HepG2 (cell line): ENCODE results near the gene DNAJB11. TPM values are rescaled to one million over a fixed set of nuclear protein-coding genes. Genes with fewer than 3 reads are reported as not detected.

ENCODE experiments used
- BCL6 ChIP-seq: IDR thresholded peaks from 2 replicates; pipeline ENCODE4 v1.6.1; 2016; ENCODE audit warnings: missing genetic modification reagents, missing compliant biosample characterization
- BRCA1 ChIP-seq: sonication (generic); formaldehyde crosslinking; IDR thresholded peaks from 2 replicates; pipeline ENCODE4 v1.4.0; 2020; ENCODE audit warnings: missing genetic modification reagents
- NR2F1 ChIP-seq, 2 experiments: fragments of 450-650 bp in 1 of 2; formaldehyde crosslinking in 1 of 2; IDR thresholded peaks; 2 replicates each; pipeline versions ENCODE4 v1.5.0 to v1.6.1; 2016 to 2020; ENCODE audit warnings: mild to moderate bottlenecking in 1 of 2, missing compliant biosample characterization in 1 of 2, missing genetic modification reagents in 1 of 2, moderate library complexity in 1 of 2
- ONECUT2 ChIP-seq: sonication (generic); formaldehyde crosslinking; IDR thresholded peaks from 2 replicates; pipeline ENCODE4 v1.4.0; 2020; ENCODE audit warnings: missing genetic modification reagents
- POLR2AphosphoS2 ChIP-seq: IDR thresholded peaks from 2 replicates; pipeline ENCODE4 v1.6.1; 2011; ENCODE audit warnings: low read depth, low read length, improper control_type of control experiment
- PRMT3 ChIP-seq: sonication (generic); formaldehyde crosslinking; IDR thresholded peaks from 2 replicates; pipeline ENCODE4 v1.8.1; 2022; ENCODE audit warnings: low read depth, mild to moderate bottlenecking, moderate library complexity, missing genetic modification reagents, borderline replicate concordance
- SNRNP70 ChIP-seq: fragments of 200-400 bp; formaldehyde crosslinking; IDR thresholded peaks from 2 replicates; pipeline ENCODE4 v1.6.1; 2017; ENCODE audit warnings: mild to moderate bottlenecking, low read depth, low read length, moderate library complexity
- TBX2 ChIP-seq: sonication (generic); formaldehyde crosslinking; IDR thresholded peaks from 2 replicates; pipeline ENCODE4 v1.5.0; 2020; ENCODE audit warnings: missing genetic modification reagents, mild to moderate bottlenecking, borderline replicate concordance
- polyA plus RNA-seq, 8 experiments: library from polyadenylated mRNA; depleted of rRNA in 3 of 8; stranded (reverse) in 7 of 8; unstranded in 1 of 8; fragments of >200 nt; fragmentation: Illumina TruSeq in 4 of 8; extraction: Trizol in 4 of 8; gene quantifications; 2 replicates each; pipeline versions ENCODE4 v1.2.1 to v1.2.3, GENCODE V29; 2011 to 2016; ENCODE audit warnings: low read depth in 4 of 8, missing spikeins in 1 of 8, mixed read lengths in 1 of 8; ENCODE audit not compliant: insufficient read depth in 1 of 8
- total RNA-seq, 5 experiments: library from RNA; depleted of rRNA; stranded (reverse); fragments of >200 nt; fragmentation: Illumina TruSeq; extraction: Trizol; gene quantifications; 2 replicates each; pipeline ENCODE4 v1.2.3, GENCODE V29; 2016; ENCODE audit warnings: low read depth in 1 of 5
- TF ChIP-seq, protein P1 (sequence below): sonication (generic); formaldehyde crosslinking; IDR thresholded peaks from 2 replicates; pipeline ENCODE4 v1.5.1; 2020; ENCODE audit warnings: mild to moderate bottlenecking, missing genetic modification reagents, borderline replicate concordance
- TF ChIP-seq, protein P2 (sequence below): sonication (generic); formaldehyde crosslinking; IDR thresholded peaks from 2 replicates; pipeline ENCODE4 v1.4.0; 2020; ENCODE audit warnings: missing genetic modification reagents
- TF ChIP-seq, protein P3 (sequence below): IDR thresholded peaks from 2 replicates; pipeline ENCODE4 v1.6.1; 2012; ENCODE audit warnings: low read depth, low read length, improper control_type of control experiment

DNAJB11 gene
- total and polyA plus RNA-seq, 2 of the 13 experiments (the other 11 are each of a cell fraction or from before 2014, with no cell fraction given): 41.0 to 132 TPM

DNA sequence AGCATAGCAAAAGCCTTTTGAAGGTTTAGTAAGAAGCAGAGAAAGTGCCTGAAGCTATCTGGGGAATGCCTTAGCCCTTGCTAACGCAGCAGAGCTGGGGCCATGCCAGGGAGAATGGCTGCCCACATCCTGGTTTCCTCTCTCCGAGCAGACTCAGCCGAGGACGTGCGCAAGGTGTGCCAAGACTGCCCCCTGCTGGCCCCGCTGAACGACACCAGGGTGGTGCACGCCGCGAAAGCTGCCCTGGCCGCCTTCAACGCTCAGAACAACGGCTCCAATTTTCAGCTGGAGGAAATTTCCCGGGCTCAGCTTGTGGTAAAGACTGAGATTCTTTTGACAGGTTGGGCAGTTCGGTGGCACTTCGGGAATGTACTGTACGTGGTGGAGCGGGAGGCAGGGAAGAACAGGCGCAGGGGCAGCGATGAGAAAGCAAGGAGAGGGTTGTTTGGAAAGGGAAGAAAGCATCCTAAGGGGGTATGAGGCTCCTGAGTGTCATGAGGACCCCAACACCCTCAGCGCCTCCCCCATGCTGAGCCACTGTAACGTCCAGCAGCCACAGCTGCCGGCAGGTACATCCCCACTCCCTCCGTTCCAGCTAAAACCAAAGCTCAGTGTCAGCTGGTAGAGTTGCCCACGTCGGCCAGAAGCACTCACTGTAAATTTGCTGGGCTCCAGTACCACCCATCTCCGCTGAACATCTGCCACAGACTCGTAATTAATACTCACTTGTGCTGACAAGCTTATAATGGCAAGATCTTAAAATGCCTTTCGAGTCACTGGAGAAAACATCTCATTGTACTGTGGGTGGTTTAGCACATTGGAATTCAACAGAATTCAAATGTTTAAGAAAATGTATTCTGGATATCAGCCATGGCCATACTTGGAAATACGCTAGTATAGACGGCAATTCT, 46.8 kb downstream of the DNAJB11 start (continued):
- TF ChIP-seq, protein P1, sequence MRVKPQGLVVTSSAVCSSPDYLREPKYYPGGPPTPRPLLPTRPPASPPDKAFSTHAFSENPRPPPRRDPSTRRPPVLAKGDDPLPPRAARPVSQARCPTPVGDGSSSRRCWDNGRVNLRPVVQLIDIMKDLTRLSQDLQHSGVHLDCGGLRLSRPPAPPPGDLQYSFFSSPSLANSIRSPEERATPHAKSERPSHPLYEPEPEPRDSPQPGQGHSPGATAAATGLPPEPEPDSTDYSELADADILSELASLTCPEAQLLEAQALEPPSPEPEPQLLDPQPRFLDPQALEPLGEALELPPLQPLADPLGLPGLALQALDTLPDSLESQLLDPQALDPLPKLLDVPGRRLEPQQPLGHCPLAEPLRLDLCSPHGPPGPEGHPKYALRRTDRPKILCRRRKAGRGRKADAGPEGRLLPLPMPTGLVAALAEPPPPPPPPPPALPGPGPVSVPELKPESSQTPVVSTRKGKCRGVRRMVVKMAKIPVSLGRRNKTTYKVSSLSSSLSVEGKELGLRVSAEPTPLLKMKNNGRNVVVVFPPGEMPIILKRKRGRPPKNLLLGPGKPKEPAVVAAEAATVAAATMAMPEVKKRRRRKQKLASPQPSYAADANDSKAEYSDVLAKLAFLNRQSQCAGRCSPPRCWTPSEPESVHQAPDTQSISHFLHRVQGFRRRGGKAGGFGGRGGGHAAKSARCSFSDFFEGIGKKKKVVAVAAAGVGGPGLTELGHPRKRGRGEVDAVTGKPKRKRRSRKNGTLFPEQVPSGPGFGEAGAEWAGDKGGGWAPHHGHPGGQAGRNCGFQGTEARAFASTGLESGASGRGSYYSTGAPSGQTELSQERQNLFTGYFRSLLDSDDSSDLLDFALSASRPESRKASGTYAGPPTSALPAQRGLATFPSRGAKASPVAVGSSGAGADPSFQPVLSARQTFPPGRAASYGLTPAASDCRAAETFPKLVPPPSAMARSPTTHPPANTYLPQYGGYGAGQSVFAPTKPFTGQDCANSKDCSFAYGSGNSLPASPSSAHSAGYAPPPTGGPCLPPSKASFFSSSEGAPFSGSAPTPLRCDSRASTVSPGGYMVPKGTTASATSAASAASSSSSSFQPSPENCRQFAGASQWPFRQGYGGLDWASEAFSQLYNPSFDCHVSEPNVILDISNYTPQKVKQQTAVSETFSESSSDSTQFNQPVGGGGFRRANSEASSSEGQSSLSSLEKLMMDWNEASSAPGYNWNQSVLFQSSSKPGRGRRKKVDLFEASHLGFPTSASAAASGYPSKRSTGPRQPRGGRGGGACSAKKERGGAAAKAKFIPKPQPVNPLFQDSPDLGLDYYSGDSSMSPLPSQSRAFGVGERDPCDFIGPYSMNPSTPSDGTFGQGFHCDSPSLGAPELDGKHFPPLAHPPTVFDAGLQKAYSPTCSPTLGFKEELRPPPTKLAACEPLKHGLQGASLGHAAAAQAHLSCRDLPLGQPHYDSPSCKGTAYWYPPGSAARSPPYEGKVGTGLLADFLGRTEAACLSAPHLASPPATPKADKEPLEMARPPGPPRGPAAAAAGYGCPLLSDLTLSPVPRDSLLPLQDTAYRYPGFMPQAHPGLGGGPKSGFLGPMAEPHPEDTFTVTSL (CRISPR knock-in tag): no peak
- no peak for TF ChIP-seq BRCA1
- TF ChIP-seq, protein P2, sequence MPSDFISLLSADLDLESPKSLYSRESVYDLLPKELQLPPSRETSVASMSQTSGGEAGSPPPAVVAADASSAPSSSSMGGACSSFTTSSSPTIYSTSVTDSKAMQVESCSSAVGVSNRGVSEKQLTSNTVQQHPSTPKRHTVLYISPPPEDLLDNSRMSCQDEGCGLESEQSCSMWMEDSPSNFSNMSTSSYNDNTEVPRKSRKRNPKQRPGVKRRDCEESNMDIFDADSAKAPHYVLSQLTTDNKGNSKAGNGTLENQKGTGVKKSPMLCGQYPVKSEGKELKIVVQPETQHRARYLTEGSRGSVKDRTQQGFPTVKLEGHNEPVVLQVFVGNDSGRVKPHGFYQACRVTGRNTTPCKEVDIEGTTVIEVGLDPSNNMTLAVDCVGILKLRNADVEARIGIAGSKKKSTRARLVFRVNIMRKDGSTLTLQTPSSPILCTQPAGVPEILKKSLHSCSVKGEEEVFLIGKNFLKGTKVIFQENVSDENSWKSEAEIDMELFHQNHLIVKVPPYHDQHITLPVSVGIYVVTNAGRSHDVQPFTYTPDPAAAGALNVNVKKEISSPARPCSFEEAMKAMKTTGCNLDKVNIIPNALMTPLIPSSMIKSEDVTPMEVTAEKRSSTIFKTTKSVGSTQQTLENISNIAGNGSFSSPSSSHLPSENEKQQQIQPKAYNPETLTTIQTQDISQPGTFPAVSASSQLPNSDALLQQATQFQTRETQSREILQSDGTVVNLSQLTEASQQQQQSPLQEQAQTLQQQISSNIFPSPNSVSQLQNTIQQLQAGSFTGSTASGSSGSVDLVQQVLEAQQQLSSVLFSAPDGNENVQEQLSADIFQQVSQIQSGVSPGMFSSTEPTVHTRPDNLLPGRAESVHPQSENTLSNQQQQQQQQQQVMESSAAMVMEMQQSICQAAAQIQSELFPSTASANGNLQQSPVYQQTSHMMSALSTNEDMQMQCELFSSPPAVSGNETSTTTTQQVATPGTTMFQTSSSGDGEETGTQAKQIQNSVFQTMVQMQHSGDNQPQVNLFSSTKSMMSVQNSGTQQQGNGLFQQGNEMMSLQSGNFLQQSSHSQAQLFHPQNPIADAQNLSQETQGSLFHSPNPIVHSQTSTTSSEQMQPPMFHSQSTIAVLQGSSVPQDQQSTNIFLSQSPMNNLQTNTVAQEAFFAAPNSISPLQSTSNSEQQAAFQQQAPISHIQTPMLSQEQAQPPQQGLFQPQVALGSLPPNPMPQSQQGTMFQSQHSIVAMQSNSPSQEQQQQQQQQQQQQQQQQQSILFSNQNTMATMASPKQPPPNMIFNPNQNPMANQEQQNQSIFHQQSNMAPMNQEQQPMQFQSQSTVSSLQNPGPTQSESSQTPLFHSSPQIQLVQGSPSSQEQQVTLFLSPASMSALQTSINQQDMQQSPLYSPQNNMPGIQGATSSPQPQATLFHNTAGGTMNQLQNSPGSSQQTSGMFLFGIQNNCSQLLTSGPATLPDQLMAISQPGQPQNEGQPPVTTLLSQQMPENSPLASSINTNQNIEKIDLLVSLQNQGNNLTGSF: no peak
- TF ChIP-seq PRMT3: peak; percentile 84; the same call in 1 of the 2 replicates
- no peak for TF ChIP-seq NR2F1 (CRISPR knock-in tag; IDR thresholded peaks at IDR 0.05)
- TF ChIP-seq, protein P3, sequence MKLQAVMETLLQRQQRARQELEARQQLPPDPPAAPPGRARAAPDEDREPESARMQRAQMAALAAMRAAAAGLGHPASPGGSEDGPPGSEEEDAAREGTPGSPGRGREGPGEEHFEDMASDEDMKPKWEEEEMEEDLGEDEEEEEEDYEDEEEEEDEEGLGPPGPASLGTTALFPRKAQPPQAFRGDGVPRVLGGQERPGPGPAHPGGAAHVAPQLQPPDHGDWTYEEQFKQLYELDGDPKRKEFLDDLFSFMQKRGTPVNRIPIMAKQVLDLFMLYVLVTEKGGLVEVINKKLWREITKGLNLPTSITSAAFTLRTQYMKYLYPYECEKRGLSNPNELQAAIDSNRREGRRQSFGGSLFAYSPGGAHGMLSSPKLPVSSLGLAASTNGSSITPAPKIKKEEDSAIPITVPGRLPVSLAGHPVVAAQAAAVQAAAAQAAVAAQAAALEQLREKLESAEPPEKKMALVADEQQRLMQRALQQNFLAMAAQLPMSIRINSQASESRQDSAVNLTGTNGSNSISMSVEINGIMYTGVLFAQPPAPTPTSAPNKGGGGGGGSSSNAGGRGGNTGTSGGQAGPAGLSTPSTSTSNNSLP: no peak
- TF ChIP-seq ONECUT2 (CRISPR knock-in tag): no peak
- TF ChIP-seq POLR2AphosphoS2: no peak
- peak; percentile 50; the same call in 1 of the 2 replicates for TF ChIP-seq TBX2 (CRISPR knock-in tag)
- peak; percentile 24; the same call in 1 of the 2 replicates for TF ChIP-seq BCL6
- TF ChIP-seq SNRNP70: no peak
